ENCODE measurements around the gene HEATR5A.
A peak's percentile ranks its signal among the peaks of the same experiment; 100 is the strongest.

Gene HEATR5A

GRCh38 chr14:31421200-31421599, 850 bp upstream of the HEATR5A start:
- Histone ChIP-seq H3K4me1 (ENCODE audit: insufficient read depth, low read length) (peaks cover 16% of the 10 kb centered on the region), H3K9me3 (ENCODE audit: low read length) (no peaks in the 10 kb centered on the region), H3K27ac (ENCODE audit: low read depth, low read length) (no peak overlapping the region), H3K36me3 (ENCODE audit: insufficient read depth, low read length) (no peaks in the 10 kb centered on the region), H3K4me3 (ENCODE audit: low read depth in 1 of 2, low read length in 2 of 2) (peak overlapping the region; percentile 29 to 98), H3K9ac (ENCODE audit: low read length) (no peak overlapping the region), H3K27me3 (ENCODE audit: control insufficient read depth in 1 of 2, insufficient read depth in 2 of 2, low read length in 2 of 2) (no peaks in the 10 kb centered on the region)

GRCh38 chr14:31419967-31420318, 407 bp downstream of the HEATR5A start:
- Histone ChIP-seq H3K4me1 (ENCODE audit: insufficient read depth, low read length) (peaks cover 16% of the 10 kb centered on the region), H3K27me3 (ENCODE audit: control insufficient read depth in 1 of 2, insufficient read depth in 2 of 2, low read length in 2 of 2) (no peaks in the 10 kb centered on the region), H3K9ac (ENCODE audit: low read length) (peak overlapping the region; percentile 28), H3K36me3 (ENCODE audit: insufficient read depth, low read length) (no peaks in the 10 kb centered on the region), H3K27ac (ENCODE audit: low read depth, low read length) (peak overlapping the region; percentile 88), H3K9me3 (ENCODE audit: low read length) (no peaks in the 10 kb centered on the region), H3K4me3 (ENCODE audit: low read depth in 1 of 2, low read length in 2 of 2) (peak overlapping the region; percentile 88 to 98)

DNA sequence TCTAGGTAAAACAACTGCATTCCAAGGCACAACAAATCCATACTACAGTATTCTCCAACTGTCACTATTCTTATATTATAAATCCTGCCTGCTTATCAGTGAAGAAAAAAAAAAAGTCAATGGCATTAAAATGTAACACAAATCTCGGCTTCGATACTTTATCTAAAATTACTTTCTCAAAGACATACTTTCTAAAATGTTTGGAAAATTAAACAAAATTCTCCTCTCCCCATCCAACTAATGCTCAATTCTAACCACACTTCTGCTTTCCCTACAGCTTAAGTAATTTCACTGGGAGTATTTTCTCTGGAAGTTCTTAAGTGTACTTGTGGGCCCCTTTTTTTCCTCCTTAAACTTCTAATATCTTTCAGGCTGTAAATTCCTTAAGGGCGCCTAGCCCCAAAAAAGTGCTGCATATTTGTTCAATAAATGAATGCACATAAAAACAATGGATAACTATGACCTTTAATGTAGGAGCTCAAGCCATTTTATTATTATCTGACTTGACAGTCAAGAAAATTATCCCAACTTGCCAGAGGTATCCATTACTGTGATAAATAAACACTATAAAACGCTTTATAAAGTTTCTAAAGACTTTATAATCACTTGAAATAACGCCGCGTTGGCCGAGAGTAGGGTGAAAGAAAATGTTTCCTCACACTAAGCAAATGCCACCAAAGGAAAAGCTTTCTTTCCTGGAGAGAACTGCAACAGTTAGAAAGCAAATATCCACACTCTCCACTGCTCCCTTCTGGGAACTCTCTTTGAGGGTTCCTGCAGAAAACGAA, 977 bp downstream of the HEATR5A start:
- Histone ChIP-seq H3K9ac (ENCODE audit: low read length) (peak overlapping the region; percentile 28), H3K27ac (ENCODE audit: low read depth, low read length) (peak overlapping the region; percentile 88), H3K4me1 (ENCODE audit: insufficient read depth, low read length) (peaks cover 16% of the 10 kb centered on the region), H3K4me3 (ENCODE audit: low read depth in 1 of 2, low read length in 2 of 2) (peak overlapping the region; percentile 88 to 98), H3K27me3 (ENCODE audit: control insufficient read depth in 1 of 2, insufficient read depth in 2 of 2, low read length in 2 of 2) (no peaks in the 10 kb centered on the region), H3K36me3 (ENCODE audit: insufficient read depth, low read length) (no peaks in the 10 kb centered on the region), H3K9me3 (ENCODE audit: low read length) (no peaks in the 10 kb centered on the region)

DNA sequence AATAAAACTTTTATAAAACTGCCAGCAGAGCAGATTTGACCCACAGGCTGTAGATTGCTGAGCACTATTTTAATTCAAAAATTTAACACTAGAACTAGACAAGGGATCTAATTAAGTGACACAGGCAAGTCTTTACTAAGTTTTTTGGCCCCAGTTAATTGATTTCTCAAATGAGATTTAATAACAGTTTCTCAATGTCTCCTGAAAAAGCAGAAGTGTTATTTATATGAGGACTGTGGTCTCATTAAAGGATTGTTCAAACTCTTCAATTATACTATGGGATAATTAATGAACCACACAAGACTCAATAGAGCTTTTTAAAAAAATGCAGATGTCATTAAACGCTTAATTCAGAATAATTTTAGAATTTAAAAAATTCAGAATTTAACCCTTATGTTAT, 1.9 kb downstream of the HEATR5A start:
- Histone ChIP-seq H3K36me3 (ENCODE audit: insufficient read depth, low read length) (no peaks in the 10 kb centered on the region), H3K27ac (ENCODE audit: low read depth, low read length) (no peak overlapping the region), H3K4me3 (ENCODE audit: low read depth in 1 of 2, low read length in 2 of 2) (no peak overlapping the region), H3K4me1 (ENCODE audit: insufficient read depth, low read length) (peaks cover 16% of the 10 kb centered on the region), H3K9ac (ENCODE audit: low read length) (no peak overlapping the region), H3K9me3 (ENCODE audit: low read length) (no peaks in the 10 kb centered on the region), H3K27me3 (ENCODE audit: control insufficient read depth in 1 of 2, insufficient read depth in 2 of 2, low read length in 2 of 2) (no peaks in the 10 kb centered on the region)

DNA sequence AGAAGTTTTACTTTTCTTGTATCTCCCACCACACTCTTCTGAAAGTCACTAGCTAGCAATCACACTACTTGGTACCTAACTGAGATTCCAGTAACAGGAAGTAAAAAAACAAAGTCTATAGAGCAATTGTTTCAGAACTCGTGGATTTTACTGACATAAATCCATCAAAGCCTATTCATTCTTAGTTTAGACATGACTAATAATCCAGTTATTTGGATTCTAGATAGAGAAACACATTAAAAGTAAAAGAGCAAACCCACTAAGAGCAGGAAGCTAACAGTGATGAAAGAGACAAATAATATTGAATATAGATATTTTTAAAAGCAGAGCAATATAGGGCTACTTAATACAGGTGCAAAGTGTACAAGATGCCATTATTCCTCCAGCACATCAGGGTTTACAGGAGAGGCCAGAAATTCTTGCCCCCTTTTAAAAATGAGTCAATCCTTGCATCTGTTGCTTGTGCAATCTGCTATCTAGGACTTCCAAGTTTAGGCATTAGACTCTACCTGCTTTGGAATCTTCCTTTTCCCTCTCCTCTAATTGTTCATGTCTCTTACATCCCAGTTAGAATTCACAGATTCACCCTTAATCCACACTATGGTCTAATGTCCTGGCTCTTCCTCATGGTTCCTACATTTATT, 6.0 kb downstream of the HEATR5A start:
- Histone ChIP-seq H3K36me3 (ENCODE audit: insufficient read depth, low read length) (no peaks in the 10 kb centered on the region), H3K9me3 (ENCODE audit: low read length) (no peaks in the 10 kb centered on the region), H3K4me3 (ENCODE audit: low read depth in 1 of 2, low read length in 2 of 2) (no peak overlapping the region), H3K9ac (ENCODE audit: low read length) (no peak overlapping the region), H3K27ac (ENCODE audit: low read depth, low read length) (no peak overlapping the region), H3K27me3 (ENCODE audit: control insufficient read depth in 1 of 2, insufficient read depth in 2 of 2, low read length in 2 of 2) (no peaks in the 10 kb centered on the region), H3K4me1 (ENCODE audit: insufficient read depth, low read length) (peaks cover 11% of the 10 kb centered on the region)

GRCh38 chr14:31411218-31411727, 9.1 kb downstream of the HEATR5A start:
- H3K27me3 ChIP-seq (ENCODE audit: control insufficient read depth in 1 of 2, insufficient read depth in 2 of 2, low read length in 2 of 2) = no peaks in the 10 kb centered on the region
- H3K4me1 ChIP-seq (ENCODE audit: insufficient read depth, low read length) = no peaks in the 10 kb centered on the region
- H3K4me3 ChIP-seq (ENCODE audit: low read depth in 1 of 2, low read length in 2 of 2) = no peak overlapping the region
- no peak overlapping the region for H3K9ac ChIP-seq (ENCODE audit: low read length)
- no peak overlapping the region for H3K27ac ChIP-seq (ENCODE audit: low read depth, low read length)
- H3K9me3 ChIP-seq (ENCODE audit: low read length) = no peaks in the 10 kb centered on the region
- H3K36me3 ChIP-seq (ENCODE audit: insufficient read depth, low read length) = no peaks in the 10 kb centered on the region

- no peaks in the 10 kb centered on the region for H3K4me1 ChIP-seq (ENCODE audit: insufficient read depth, low read length)
- H3K27me3 ChIP-seq (ENCODE audit: control insufficient read depth in 1 of 2, insufficient read depth in 2 of 2, low read length in 2 of 2) = no peaks in the 10 kb centered on the region
- no peak overlapping the region for H3K4me3 ChIP-seq (ENCODE audit: low read depth in 1 of 2, low read length in 2 of 2)
- no peak overlapping the region for H3K27ac ChIP-seq (ENCODE audit: low read depth, low read length)
- H3K36me3 ChIP-seq (ENCODE audit: insufficient read depth, low read length) = no peaks in the 10 kb centered on the region
- no peaks in the 10 kb centered on the region for H3K9me3 ChIP-seq (ENCODE audit: low read length)
- H3K9ac ChIP-seq (ENCODE audit: low read length) = no peak overlapping the region
Observed at GRCh38 chr14:31410048-31410650, 10.2 kb downstream of the HEATR5A start.

DNA sequence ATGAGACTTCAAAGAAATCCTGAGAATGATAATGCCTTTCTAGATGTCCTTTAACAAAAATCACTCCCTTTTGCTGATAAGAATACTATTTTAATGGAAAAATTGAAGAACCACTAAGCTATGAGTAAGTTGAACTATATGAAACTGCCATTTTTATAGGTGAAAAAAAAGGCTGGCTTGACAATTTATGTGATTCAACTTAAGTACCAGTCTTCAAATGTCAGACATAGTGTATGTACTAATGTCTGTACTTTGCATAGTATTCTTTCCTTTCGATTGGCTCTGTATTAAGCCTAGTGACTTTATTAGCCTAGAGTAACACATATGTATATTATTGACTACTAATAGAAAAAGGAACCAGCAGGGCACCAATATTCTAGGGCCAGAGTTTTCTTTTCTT, 11.9 kb downstream of the HEATR5A start:
- Histone ChIP-seq H3K9me3 (ENCODE audit: low read length) (no peaks in the 10 kb centered on the region), H3K27me3 (ENCODE audit: control insufficient read depth in 1 of 2, insufficient read depth in 2 of 2, low read length in 2 of 2) (no peaks in the 10 kb centered on the region), H3K4me3 (ENCODE audit: low read depth in 1 of 2, low read length in 2 of 2) (no peak overlapping the region), H3K9ac (ENCODE audit: low read length) (no peak overlapping the region), H3K36me3 (ENCODE audit: insufficient read depth, low read length) (no peaks in the 10 kb centered on the region), H3K27ac (ENCODE audit: low read depth, low read length) (no peak overlapping the region), H3K4me1 (ENCODE audit: insufficient read depth, low read length) (no peaks in the 10 kb centered on the region)

DNA sequence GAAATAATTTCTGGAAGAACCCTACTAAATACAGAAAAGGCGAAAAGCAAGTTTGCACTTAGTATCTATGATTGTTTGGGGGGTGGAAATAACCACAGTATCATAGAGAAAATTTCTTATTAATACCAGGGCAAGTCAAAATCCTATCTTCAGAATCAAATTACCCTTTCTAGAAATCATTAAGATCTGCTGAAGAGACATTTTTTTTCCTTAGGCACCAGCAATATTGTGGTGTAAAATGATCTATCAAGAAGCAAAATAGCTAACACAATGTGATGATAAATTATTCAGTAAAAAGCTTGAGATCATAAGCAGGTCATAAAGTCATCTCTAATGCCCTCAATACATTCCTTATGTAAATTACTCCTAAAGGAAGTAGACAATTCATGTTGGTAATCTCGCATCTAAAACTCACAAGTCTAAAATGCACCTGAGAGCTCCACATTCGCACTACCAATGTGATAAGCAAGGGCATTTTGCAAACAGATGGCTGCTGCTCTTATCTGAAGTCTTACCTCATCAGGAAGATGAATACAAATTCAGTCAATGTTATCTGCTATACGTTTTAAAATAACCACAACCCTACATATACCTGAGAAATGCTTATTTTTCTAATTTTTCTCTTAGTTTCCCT, 14.6 kb downstream of the HEATR5A start:
- no peak overlapping the region for H3K27ac ChIP-seq (ENCODE audit: low read depth, low read length)
- H3K27me3 ChIP-seq (ENCODE audit: control insufficient read depth in 1 of 2, insufficient read depth in 2 of 2, low read length in 2 of 2) = no peaks in the 10 kb centered on the region
- no peaks in the 10 kb centered on the region for H3K36me3 ChIP-seq (ENCODE audit: insufficient read depth, low read length)
- H3K4me1 ChIP-seq (ENCODE audit: insufficient read depth, low read length) = no peaks in the 10 kb centered on the region
- no peak overlapping the region for H3K9ac ChIP-seq (ENCODE audit: low read length)
- no peaks in the 10 kb centered on the region for H3K9me3 ChIP-seq (ENCODE audit: low read length)
- H3K4me3 ChIP-seq (ENCODE audit: low read depth in 1 of 2, low read length in 2 of 2) = no peak overlapping the region

DNA sequence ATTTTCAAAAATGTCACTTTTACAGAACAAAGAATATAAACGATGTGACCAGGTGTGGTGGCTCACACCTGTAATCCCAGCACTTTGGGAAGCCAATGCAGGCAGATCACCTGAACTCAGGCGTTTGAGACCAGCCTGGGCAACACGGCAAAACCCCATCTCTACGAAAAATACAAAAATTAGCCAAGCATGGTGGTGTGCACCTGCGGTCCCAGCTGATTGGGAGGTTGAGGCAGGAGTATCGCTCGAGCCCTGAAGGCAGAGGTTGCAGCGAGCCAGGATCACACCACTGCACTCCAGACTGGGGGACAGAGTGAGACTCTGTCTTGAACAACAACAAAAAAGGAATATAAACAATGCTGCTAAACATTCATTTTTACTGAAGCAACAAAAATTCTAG, 15.2 kb downstream of the HEATR5A start:
- Histone ChIP-seq H3K9me3 (ENCODE audit: low read length) (no peaks in the 10 kb centered on the region), H3K4me3 (ENCODE audit: low read depth in 1 of 2, low read length in 2 of 2) (no peak overlapping the region), H3K27ac (ENCODE audit: low read depth, low read length) (no peak overlapping the region), H3K9ac (ENCODE audit: low read length) (no peak overlapping the region), H3K36me3 (ENCODE audit: insufficient read depth, low read length) (peaks cover 2% of the 10 kb centered on the region), H3K27me3 (ENCODE audit: control insufficient read depth in 1 of 2, insufficient read depth in 2 of 2, low read length in 2 of 2) (no peaks in the 10 kb centered on the region), H3K4me1 (ENCODE audit: insufficient read depth, low read length) (no peaks in the 10 kb centered on the region)

DNA sequence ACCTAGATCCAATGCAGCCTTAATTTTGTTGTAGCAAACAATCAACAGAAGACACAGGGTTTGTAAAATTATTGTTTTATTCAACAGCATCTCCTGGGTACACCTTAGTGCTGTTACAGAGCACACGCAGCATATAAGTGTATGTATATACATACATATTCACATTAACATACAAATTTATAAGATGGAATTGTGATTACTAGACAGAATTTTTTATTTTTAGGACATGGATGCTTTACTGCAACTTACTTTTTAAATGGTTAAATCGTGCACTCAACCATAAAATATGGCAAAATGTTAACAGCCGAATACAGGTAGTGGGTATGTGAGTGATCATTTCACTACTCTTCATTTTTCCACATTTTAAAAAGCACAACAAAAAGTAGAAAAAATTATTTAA, 16.6 kb downstream of the HEATR5A start:
- Histone ChIP-seq H3K4me1 (ENCODE audit: insufficient read depth, low read length) (no peaks in the 10 kb centered on the region), H3K36me3 (ENCODE audit: insufficient read depth, low read length) (peaks cover 5% of the 10 kb centered on the region), H3K9me3 (ENCODE audit: low read length) (no peaks in the 10 kb centered on the region), H3K27me3 (ENCODE audit: control insufficient read depth in 1 of 2, insufficient read depth in 2 of 2, low read length in 2 of 2) (no peaks in the 10 kb centered on the region), H3K27ac (ENCODE audit: low read depth, low read length) (no peak overlapping the region), H3K4me3 (ENCODE audit: low read depth in 1 of 2, low read length in 2 of 2) (no peak overlapping the region), H3K9ac (ENCODE audit: low read length) (no peak overlapping the region)
